Measurements from ENCODE around the gene AUH. TPM values are rescaled to one million over a fixed set of nuclear protein-coding genes. Genes with fewer than 3 reads are reported as not detected.

AUH gene
- total and polyA plus RNA-seq, 2 donors from 2014 or later = 31.6 to 63.5 TPM

GRCh38 chr9:91208419-91208745 is 153.3 kb downstream of the AUH start:
- H3K27me3 ChIP-seq (ENCODE audit: control insufficient read depth, insufficient read depth, low read length) = no peaks in the 10 kb centered on the region
- intact Hi-C loops (cut with DNase I) = no loop called here
- H3K36me3 ChIP-seq (ENCODE audit: control insufficient read depth in 2 of 3, insufficient read depth in 3 of 3, low read length in 3 of 3) = no peaks in the 10 kb centered on the region
- H3K9ac ChIP-seq (ENCODE audit: low read length in 3 of 3) = peak overlapping the region in 2 of 3 donors; percentile 27 to 57
- no peak for FAIRE-seq
- TF ChIP-seq, protein P1, sequence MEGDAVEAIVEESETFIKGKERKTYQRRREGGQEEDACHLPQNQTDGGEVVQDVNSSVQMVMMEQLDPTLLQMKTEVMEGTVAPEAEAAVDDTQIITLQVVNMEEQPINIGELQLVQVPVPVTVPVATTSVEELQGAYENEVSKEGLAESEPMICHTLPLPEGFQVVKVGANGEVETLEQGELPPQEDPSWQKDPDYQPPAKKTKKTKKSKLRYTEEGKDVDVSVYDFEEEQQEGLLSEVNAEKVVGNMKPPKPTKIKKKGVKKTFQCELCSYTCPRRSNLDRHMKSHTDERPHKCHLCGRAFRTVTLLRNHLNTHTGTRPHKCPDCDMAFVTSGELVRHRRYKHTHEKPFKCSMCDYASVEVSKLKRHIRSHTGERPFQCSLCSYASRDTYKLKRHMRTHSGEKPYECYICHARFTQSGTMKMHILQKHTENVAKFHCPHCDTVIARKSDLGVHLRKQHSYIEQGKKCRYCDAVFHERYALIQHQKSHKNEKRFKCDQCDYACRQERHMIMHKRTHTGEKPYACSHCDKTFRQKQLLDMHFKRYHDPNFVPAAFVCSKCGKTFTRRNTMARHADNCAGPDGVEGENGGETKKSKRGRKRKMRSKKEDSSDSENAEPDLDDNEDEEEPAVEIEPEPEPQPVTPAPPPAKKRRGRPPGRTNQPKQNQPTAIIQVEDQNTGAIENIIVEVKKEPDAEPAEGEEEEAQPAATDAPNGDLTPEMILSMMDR (IDR thresholded peaks at IDR 0.05; ENCODE audit: borderline replicate concordance, extremely low read depth, insufficient read depth) = no peak
- peak overlapping the region; percentile 79 to 95 for H3K27ac ChIP-seq (ENCODE audit: low read depth in 2 of 2, low read length in 2 of 2)
- peaks cover 0 to 43% (median 23%) of the 10 kb centered on the region in 3 donors for H3K4me1 ChIP-seq (ENCODE audit: control insufficient read depth in 2 of 3, insufficient read depth in 2 of 3, low read depth in 1 of 3, low read length in 3 of 3)
- H3K4me3 ChIP-seq (ENCODE audit: low read length in 3 of 3) = peak overlapping the region in 2 of 3 donors; percentile 8 to 21
- DNase-seq = peak in 1 of 5 donors; percentile 64
- no peaks in the 10 kb centered on the region for H3K9me3 ChIP-seq (ENCODE audit: control insufficient read depth in 2 of 3, insufficient read depth in 1 of 3, low read length in 3 of 3)

DNA sequence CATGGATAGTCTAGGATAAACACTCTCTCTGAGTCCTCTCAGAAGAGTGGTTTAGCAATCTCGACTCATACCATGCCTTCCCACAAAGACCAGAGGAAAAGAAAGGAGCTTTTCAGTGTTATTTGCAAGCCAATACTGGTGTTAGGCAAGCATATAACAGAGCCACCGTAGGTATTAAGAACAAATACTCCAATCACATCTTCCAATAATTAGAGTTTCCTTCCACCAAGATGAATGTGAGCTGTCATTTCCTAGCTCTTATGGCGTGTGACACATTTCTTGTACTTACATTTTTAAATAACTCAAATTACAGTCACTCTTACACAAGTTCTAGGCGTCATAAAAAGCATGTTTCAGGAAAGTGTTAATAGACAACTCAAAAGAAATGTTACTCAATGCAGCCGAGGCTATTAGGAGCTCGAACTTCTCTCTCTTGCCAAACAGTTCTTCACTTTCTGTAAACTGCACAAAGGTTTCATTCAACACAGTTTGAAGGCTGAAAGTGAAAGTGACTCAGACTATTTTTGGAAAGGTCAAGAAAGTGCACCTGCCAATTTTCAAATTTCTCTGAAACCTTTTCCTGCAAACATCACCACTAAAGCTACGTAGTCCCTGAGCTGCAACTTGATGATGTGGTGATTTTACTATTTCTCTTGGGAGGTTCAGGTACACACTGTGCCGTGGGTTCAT is 153.8 kb downstream of the AUH start:
- DNase-seq (peak in 1 of 5 donors; percentile 23), FAIRE-seq (peak; percentile 30)
- Histone ChIP-seq H3K27me3 (ENCODE audit: control insufficient read depth, insufficient read depth, low read length) (no peaks in the 10 kb centered on the region), H3K4me3 (ENCODE audit: low read length in 3 of 3) (peak overlapping the region in 2 of 3 donors; percentile 8 to 21), H3K27ac (ENCODE audit: low read depth in 2 of 2, low read length in 2 of 2) (peak overlapping the region; percentile 79 to 95), H3K4me1 (ENCODE audit: control insufficient read depth in 2 of 3, insufficient read depth in 2 of 3, low read depth in 1 of 3, low read length in 3 of 3) (peaks cover 0 to 39% (median 20%) of the 10 kb centered on the region in 3 donors), H3K36me3 (ENCODE audit: control insufficient read depth in 2 of 3, insufficient read depth in 3 of 3, low read length in 3 of 3) (no peaks in the 10 kb centered on the region), H3K9me3 (ENCODE audit: control insufficient read depth in 2 of 3, insufficient read depth in 1 of 3, low read length in 3 of 3) (peaks cover 0 to 2% (median 0%) of the 10 kb centered on the region in 3 donors), H3K9ac (ENCODE audit: low read length in 3 of 3) (peak overlapping the region in 2 of 3 donors; percentile 27 to 57)
- TF ChIP-seq, protein P1 (IDR thresholded peaks at IDR 0.05; ENCODE audit: borderline replicate concordance, extremely low read depth, insufficient read depth) = no peak
- intact Hi-C loops (cut with DNase I) = no loop called here

DNA sequence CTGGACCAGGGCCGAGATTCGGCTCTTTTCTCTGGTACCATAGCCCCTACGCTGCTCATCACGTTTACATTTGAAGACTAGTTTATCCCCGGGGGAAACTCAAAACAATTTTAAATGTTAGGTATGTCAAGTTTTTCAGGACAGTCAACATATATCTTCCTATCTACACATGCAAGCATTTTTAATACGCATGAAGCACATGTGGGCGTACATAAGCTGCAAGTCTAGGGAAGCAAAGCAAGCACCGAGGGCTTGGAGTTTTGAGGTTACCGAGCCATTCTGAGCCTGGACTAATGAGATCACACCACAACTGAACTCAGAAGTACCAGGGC is 154.4 kb downstream of the AUH start:
- intact Hi-C loops (cut with DNase I) = no loop called here
- H3K4me3 ChIP-seq (ENCODE audit: low read length in 3 of 3) = peak overlapping the region in 1 of 3 donors; percentile 21

More for the DNA sequence above, 154.4 kb downstream of the AUH start:
- no peak for FAIRE-seq
- H3K36me3 ChIP-seq (ENCODE audit: control insufficient read depth in 2 of 3, insufficient read depth in 3 of 3, low read length in 3 of 3) = no peaks in the 10 kb centered on the region
- peak overlapping the region in 1 of 3 donors; percentile 57 for H3K9ac ChIP-seq (ENCODE audit: low read length in 3 of 3)
- H3K27me3 ChIP-seq (ENCODE audit: control insufficient read depth, insufficient read depth, low read length) = no peaks in the 10 kb centered on the region
- peaks cover 0 to 5% (median 0%) of the 10 kb centered on the region in 3 donors for H3K9me3 ChIP-seq (ENCODE audit: control insufficient read depth in 2 of 3, insufficient read depth in 1 of 3, low read length in 3 of 3)
- DNase-seq = peak in 1 of 5 donors; percentile 39
- peak overlapping the region; percentile 79 to 95 for H3K27ac ChIP-seq (ENCODE audit: low read depth in 2 of 2, low read length in 2 of 2)
- peaks cover 0 to 34% (median 20%) of the 10 kb centered on the region in 3 donors for H3K4me1 ChIP-seq (ENCODE audit: control insufficient read depth in 2 of 3, insufficient read depth in 2 of 3, low read depth in 1 of 3, low read length in 3 of 3)
- TF ChIP-seq, protein P1 (IDR thresholded peaks at IDR 0.05; ENCODE audit: borderline replicate concordance, extremely low read depth, insufficient read depth) = no peak

Data from kidney (tissue), 14 donors.